Measurements from ENCODE around the gene NOXO1. TPM values are rescaled to one million over a fixed set of nuclear protein-coding genes. Genes with fewer than 3 reads are reported as not detected.

The NOXO1 gene
- total and polyA plus RNA-seq, 9 of the 15 experiments (the other 6 are each of a cell fraction or from before 2014, with no cell fraction given), result not detected

- TF ChIP-seq ZMIZ1 (IDR thresholded peaks at IDR 0.05; ENCODE audit: low read depth in 2 of 2, low read length in 2 of 2) (0 out of 4 replicates have a peak, but pooled peaks of 1 of the 2 experiments have one; percentile 20), ZNF253 (CRISPR knock-in tag; conservative IDR thresholded peaks at IDR 0.05) (no peak), HMG20B (CRISPR knock-in tag; IDR thresholded peaks at IDR 0.05) (no peak), WHSC1 (IDR thresholded peaks at IDR 0.05; ENCODE audit: low read length) (no peak), SIX5 (IDR thresholded peaks at IDR 0.05; ENCODE audit: borderline replicate concordance in 1 of 2, insufficient read depth in 1 of 2, low read depth in 1 of 2, low read length in 2 of 2) (peak; percentile 93 to 94), POLR2B (IDR thresholded peaks at IDR 0.05; ENCODE audit: low read depth, partially characterized antibody) (peak; percentile 79), MAZ (CRISPR knock-in tag; conservative IDR thresholded peaks at IDR 0.05 in 1 of 2, IDR thresholded peaks at IDR 0.05 in 1 of 2) (peak; percentile 95), PHTF2 (CRISPR knock-in tag; IDR thresholded peaks at IDR 0.05) (no peak), ZNF592 (IDR thresholded peaks at IDR 0.05) (no peak), FOXK1 (CRISPR knock-in tag; IDR thresholded peaks at IDR 0.05; ENCODE audit: borderline replicate concordance) (peak; percentile 80), ZBED1 (IDR thresholded peaks at IDR 0.05) (peak; percentile 53; the same call in 1 of the 2 replicates), TRIM25 (IDR thresholded peaks at IDR 0.05; ENCODE audit: borderline replicate concordance) (no peak), NR3C1 (CRISPR knock-in tag; IDR thresholded peaks at IDR 0.05) (no peak), HDAC2 (IDR thresholded peaks at IDR 0.05) (peak; percentile 40; the same call in 1 of the 2 replicates), TAF9B (IDR thresholded peaks at IDR 0.05; ENCODE audit: partially characterized antibody) (peak; percentile 69), KAT8 (IDR thresholded peaks at IDR 0.05; ENCODE audit: low read depth) (no peak), CXXC5 (CRISPR knock-in tag; IDR thresholded peaks at IDR 0.05) (peak; percentile 97), MAFG (tag; conservative IDR thresholded peaks at IDR 0.05) (no peak), CHD2 (IDR thresholded peaks at IDR 0.05; ENCODE audit: low read depth, low read length) (peak; percentile 36; the same call in 1 of the 2 replicates)
Measured at GRCh38 chr16:1971796-1972489, 9.3 kb downstream of the NOXO1 start, which contains the start of gene TBL3 (continued).

Measured in K562 (cell line).